Type B pancreatic cell (in vitro differentiated cells): ENCODE results near the gene FAM76A. TPM values are rescaled to one million over a fixed set of nuclear protein-coding genes. Genes with fewer than 3 reads are reported as not detected.

Source experiments
- DNase-seq: peaks from one replicate; pipeline ENCODE4 v3.0.0; 2021; ENCODE audit warnings: mixed read lengths; ENCODE audit not compliant: unreplicated experiment; ENCODE audit errors: extremely low spot score
- H3K27ac Mint-ChIP-seq: 2 replicates; pipeline ENCODE4 v1.8.0; 2021; ENCODE audit warnings: mild to moderate bottlenecking, mixed read lengths
- H3K27me3 Mint-ChIP-seq: 2 replicates; pipeline ENCODE4 v1.8.0; 2021; ENCODE audit warnings: mixed read lengths
- H3K36me3 Mint-ChIP-seq: 2 replicates; pipeline ENCODE4 v1.8.0; 2021; ENCODE audit warnings: mixed read lengths
- H3K4me1 Mint-ChIP-seq: one replicate; pipeline ENCODE4 v1.8.0; 2021; ENCODE audit warnings: mixed read lengths; ENCODE audit not compliant: unreplicated experiment
- H3K4me3 Mint-ChIP-seq: 2 replicates; pipeline ENCODE4 v1.8.0; 2021; ENCODE audit warnings: mild to moderate bottlenecking, mixed read lengths
- H3K9me3 Mint-ChIP-seq: 2 replicates; pipeline ENCODE4 v1.8.0; 2021; ENCODE audit warnings: mixed read lengths
- CTCF ChIP-seq: fragments of 200-600 bp; sonication (generic); conservative IDR thresholded peaks from 2 replicates; pipeline ENCODE4 v1.5.0; 2021; ENCODE audit warnings: antibody characterized with exemption, mild to moderate bottlenecking
- total RNA-seq: library from RNA; stranded (reverse); gene quantifications from 2 replicates; pipeline ENCODE4 v1.2.1, GENCODE V29; 2021; ENCODE audit warnings: low replicate concordance

FAM76A gene
- total RNA-seq, 1 donor from 2014 or later = 14.2 TPM

GRCh38 chr1:27716262-27716895 lies 9.4 kb upstream of the FAM76A start:
- Mint-ChIP-seq H3K4me3 (no peak overlapping the region), H3K36me3 (no peaks in the 10 kb centered on the region), H3K4me1 (peaks cover 17% of the 10 kb centered on the region), H3K27me3 (peaks cover 6% of the 10 kb centered on the region), H3K9me3 (peaks cover 9% of the 10 kb centered on the region), H3K27ac (no peak overlapping the region)
- DNase-seq = no peak
- no peak for TF ChIP-seq CTCF

GRCh38 chr1:27719286-27720251 lies 6.2 kb upstream of the FAM76A start:
- no peak overlapping the region for H3K4me3 Mint-ChIP-seq
- no peak for DNase-seq
- H3K36me3 Mint-ChIP-seq = no peaks in the 10 kb centered on the region
- no peak overlapping the region for H3K27ac Mint-ChIP-seq
- peaks cover 6% of the 10 kb centered on the region for H3K27me3 Mint-ChIP-seq
- TF ChIP-seq CTCF = peak; percentile 40
- H3K9me3 Mint-ChIP-seq = peaks cover 5% of the 10 kb centered on the region
- H3K4me1 Mint-ChIP-seq = peaks cover 4% of the 10 kb centered on the region

- DNase-seq = no peak
- Mint-ChIP-seq H3K27me3 (no peaks in the 10 kb centered on the region), H3K4me3 (peak overlapping the region; percentile 89), H3K9me3 (no peaks in the 10 kb centered on the region), H3K36me3 (peaks cover 10% of the 10 kb centered on the region), H3K27ac (peak overlapping the region; percentile 95), H3K4me1 (peaks cover 4% of the 10 kb centered on the region)
- no peak for TF ChIP-seq CTCF
Observed at GRCh38 chr1:27724961-27725373, 794 bp upstream of the FAM76A start.

- Mint-ChIP-seq H3K4me1 (peaks cover 4% of the 10 kb centered on the region), H3K27me3 (no peaks in the 10 kb centered on the region), H3K4me3 (peak overlapping the region; percentile 88), H3K9me3 (no peaks in the 10 kb centered on the region), H3K27ac (peak overlapping the region; percentile 78), H3K36me3 (peaks cover 10% of the 10 kb centered on the region)
- peak; percentile 75 for DNase-seq
- peak; percentile 42 for TF ChIP-seq CTCF
Observed at GRCh38 chr1:27726173-27727044, 648 bp downstream of the FAM76A start.

GRCh38 chr1:27727126-27727525 lies 1.4 kb downstream of the FAM76A start:
- H3K9me3 Mint-ChIP-seq = no peaks in the 10 kb centered on the region
- peak overlapping the region; percentile 88 for H3K4me3 Mint-ChIP-seq
- peaks cover 4% of the 10 kb centered on the region for H3K4me1 Mint-ChIP-seq
- no peak for DNase-seq
- H3K27ac Mint-ChIP-seq = no peak overlapping the region
- H3K36me3 Mint-ChIP-seq = peaks cover 10% of the 10 kb centered on the region
- no peaks in the 10 kb centered on the region for H3K27me3 Mint-ChIP-seq
- TF ChIP-seq CTCF = no peak
